HG02885 (cell line): ENCODE results near the gene SLC16A8.

Experiments used
- ATAC-seq: cut with Tn5 transposase; IDR thresholded peaks from one replicate; pipeline ENCODE4 v1.9.1; 2021; ENCODE audit warnings: mild to moderate bottlenecking; ENCODE audit not compliant: unreplicated experiment, poor library complexity

Gene SLC16A8

DNA sequence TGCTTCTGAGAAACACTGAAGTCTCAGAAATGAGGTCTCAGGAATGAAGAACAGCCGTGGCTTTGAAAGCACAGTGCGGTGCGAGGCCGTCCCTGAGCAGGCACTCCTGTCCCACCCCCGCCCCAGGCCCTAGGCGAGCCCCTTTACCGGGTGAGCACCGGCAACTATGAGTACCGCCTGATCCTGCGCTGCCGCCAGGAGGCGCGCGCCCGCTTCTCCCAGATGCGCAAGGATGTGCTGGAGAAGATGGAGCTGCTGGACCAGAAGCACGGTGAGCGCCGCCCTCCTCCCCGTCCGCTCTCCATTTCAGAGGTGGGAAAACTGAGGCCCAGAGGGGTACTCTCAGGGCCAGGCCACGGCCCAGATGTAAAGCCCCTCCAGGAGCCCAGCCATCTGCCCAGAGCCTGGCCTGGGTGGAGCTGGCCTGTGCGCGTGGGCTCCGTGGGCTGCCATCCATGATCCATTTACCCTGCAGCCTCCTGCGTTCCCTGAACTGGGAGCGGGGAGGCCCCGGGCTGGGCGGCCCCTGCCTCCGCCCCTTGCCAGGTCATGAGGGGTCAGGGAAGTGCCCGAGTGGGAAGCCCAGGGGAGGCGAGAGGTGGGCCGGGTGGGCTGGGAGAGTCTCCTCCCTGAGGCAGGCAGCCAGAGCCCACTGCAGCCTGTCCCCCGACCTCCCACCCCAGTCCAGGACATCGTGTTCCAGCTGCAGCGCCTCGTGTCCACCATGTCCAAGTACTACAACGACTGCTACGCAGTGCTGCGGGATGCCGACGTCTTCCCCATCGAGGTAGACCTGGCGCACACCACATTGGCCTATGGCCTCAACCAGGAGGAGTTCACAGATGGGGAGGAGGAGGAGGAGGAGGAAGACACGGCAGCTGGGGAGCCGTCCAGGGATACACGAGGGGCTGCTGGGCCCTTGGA, 9.5 kb downstream of the SLC16A8 start:
- ATAC-seq = no peak

DNA sequence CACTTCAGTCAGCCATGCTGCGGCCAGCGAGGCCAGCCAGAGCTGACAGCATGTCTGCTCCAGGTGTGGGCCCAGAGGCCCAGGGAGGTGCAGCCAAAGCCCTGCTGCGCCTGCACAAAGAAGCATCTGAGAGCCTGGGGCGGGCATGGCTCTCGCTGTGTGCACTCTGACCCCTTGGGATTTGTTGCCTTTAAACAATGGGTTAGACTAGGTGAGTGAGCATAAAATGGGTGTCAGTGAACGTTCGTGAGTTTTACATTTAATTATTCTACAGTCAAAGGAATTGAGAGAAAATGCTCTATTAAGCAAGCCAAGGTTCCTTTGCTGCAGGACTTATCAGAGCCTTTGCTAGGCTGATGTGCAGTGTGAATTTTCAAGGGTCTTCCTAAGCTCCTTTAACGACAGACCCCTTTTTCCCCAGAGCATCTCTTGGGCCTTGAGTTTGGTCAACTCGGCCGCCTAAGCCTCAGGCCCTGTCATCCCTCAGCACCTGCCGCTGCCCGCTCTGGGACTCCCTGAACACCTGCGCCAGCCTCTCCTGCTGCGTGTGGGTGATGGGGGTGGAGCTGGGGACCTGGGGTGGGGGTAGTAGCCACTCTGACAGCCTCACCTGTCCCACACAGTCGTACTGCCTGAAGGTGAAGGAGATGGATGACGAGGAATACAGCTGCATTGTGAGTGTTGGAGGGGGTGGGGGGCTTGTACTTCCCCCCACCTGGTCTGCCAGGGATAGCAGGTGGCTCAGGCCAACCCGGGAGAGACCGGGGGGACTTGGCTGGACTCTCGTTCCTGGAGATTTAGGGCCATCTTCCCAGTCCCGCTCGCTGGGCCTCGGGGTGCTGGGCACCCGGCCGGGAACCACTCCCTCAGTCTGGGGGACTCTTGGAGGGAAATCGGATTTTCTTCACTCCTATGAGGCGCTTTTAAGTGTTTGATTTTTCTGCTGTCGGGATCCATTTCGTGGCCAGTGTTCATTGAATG, 10.5 kb downstream of the SLC16A8 start:
- ATAC-seq = no peak

DNA sequence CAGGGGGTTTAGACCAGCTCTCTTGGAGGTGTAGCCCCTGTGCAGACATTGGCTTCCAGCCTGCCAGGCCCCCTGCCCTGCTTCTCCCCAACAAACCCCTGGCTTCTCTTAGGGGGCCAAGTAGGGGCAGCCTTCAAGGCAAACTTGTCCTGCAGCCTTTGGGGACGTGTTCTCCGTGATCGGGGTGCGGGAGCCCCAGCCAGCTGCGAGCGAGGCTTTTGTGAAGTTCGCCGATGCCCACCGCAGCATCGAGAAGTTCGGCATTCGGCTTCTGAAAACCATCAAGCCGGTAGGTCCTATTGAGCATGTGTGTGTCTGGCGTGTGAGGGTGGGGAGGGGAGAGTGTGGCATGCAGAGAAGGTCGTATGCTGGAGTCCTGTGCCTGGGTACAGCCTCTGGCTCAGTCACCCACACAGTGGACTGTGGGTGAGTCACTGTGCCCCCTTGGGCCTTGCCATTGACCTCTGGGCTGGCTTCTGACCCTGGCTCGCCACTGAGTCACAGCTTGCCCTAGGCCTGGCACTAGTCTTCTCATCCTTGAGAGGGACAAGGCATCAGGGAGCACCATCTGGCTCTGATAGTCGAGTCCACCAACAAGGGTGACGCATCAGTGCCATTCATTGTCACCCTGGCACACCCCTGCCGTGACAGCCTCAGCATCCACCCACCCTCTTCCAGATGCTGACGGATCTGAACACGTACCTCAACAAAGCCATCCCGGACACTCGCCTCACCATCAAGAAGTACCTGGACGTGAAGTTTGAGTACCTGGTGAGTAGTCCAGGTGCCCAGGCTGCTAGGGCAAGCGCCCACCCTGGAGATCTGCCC, 11.4 kb downstream of the SLC16A8 start:
- ATAC-seq = no peak

DNA sequence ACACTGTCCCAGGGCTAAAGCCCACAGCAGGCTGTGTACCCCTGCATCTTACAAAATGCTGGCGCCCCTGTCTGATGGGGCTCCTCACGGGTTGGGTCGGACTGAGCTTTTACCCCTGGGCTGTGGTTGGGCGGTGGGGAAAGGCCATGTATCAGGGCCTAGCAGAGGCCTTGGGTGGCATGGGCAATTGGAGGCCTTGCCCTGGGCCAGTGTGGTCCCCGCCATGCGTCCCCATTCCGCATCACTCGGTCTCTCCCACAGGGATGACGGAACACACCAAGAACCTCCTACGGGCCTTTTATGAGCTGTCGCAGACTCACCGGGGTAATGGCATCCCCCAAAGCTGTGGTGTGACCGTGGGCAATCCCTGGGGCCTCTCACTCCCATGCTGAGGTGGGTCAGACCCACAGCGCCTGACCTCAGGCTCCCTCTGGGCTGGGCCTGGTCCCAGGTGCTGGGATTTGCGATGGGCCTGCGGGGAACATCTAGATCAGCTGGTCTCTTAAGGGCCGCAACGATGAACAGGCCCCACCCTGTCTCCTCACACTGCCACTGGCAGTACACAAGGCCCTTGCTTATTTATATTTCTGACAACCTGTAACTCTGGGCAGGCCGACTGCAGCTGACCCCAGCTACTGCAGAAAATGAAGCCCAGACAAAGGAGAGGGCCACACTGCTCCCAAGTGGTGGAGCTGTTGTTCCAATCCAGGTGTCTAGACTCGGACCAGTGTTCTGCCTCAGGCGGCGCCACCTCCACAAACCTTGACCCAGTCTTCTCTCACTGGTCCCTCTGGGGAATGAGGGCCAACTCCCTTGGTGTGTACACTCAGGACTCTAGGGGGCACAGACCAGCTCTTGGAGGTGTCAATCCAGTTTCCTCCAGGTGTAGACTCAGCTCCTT, 12.3 kb downstream of the SLC16A8 start:
- no peak for ATAC-seq

DNA sequence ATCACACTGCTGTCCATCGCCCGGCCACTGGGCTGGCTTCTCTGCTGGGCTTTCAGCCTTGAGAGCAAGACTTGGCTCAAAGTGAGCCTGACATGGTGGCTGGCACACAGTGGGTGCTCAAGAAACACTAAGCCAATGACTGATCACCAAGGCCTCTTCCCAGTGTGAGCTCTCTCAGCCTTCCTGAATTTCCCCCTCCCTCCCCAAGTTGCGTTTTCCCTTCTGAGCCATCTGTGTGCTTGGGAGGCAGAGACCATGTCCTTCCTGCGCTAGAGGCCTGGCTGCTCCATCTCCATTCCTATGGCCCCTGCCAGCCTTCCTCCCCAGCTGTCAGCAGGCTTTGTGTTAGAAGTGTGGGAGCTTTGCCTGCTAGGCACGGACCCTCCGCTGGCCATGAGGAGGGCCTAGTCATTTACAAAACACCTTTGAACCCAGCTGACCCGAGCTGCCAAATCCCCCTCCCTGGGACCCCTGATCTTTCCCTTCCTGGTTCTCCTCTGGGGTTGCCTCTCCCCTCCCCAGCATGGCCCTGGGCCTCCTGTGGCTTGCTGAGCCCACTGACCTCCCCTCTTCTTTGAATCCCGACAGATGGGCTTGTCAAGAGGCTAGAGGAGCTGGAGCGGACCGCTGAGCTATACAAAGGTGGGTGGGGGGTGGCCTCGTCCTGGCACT, 13.6 kb downstream of the SLC16A8 start:
- no peak for ATAC-seq

DNA sequence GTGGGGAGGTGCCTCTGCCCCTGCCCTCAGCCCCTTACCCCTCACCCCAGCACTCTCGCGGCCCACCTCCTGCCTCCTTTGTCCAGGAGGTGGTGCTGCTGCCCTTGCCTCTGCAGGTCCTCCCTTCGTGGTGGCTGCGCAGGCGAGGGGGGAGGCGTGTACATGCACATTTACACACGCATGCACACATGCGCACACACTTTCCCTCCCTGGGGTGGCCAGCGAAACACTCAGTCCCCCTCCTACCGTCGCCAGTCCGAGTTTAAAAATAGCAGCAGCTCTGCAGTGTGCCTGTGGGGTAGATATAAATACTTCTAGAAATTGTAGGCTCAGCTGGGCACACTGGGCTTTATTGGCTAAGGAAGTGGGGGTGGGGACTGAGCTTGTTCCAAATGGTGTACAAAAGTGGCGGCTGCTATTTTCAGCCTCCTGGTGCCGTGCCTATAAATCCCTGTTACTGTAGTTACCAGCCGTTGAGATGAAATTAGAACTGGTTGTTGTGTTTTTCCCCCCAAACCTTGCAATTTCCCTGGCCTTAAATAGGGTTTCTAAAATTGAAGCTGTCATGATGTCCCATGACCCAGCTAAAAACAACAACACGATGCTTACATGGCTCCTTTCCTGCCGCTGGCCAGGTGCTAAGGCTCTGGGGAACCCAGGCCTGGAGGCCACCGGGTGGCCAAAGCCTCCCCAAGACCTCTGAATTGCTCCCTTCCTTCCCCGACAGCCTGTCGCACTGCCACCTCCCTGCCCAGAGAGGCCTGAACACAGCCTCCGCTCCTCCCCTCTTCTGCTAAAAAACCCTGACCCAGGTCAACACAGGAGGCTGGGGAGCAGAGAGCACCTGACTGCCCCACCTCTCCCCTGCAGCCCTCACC, 14.4 kb downstream of the SLC16A8 start:
- no peak for ATAC-seq

DNA sequence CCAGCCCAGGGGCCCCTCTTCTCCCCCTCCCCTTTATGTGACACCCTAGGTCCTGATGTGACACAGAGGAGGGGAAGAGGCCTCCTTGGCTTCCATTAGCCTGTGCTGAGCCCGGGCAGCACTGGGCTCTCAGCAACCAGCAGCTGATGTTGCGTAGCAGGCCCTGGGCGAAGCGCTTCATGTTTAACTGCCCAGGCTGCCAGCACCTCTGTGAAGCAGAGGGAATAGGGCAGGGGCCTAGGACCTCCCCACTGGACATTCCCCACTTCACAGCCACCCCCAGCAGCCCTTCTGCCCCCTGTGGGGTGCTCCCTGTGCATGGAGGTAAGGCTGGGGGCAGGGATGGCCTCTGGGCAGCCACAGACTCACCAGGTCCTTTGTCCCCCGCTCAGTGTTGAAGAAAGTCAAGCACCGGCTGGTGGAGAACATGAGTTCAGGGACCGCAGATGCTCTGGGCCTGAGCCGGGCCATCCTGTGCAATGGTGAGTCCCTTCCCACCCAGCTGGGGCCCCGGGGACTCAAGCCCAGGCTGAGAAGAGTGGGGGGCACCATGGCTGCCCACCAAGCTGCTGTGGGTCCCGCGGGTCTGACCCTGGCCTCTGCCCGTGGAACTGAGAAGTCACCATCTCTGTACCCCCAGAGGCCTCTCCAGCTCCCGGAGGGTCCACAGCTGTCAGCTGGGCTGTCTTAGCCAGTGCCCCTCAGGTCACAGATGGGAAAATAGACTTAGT, 15.2 kb downstream of the SLC16A8 start:
- no peak for ATAC-seq

DNA sequence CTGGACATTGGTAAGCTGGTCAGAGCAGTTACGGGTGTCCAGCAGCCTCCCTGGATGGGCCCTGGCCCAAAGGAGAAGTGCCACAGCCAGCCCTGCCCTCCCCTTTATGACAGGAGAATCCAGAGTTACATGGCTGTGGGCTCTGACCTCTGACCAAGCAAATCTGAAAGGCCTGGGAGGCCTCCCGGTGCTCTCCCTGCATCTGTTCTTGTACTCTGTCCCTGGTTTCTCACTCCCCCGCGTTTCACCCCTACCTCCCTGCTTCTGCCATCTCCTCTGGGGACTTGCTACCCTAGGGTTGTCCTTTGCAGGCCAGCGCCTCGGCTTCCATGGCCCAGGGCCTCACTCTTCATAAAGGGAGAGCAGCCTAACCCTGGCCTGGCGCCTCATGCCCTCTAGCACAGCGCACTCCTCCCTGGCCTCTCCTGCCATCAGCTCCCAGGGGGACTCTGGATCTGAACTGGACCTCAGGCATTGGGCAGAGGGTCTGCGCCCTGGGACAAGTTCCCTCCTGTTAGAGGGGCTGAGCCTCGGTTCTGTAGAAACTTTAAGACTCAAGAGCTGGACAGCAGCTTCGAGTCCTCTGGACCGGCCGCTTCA, 16.1 kb downstream of the SLC16A8 start:
- ATAC-seq = no peak

DNA sequence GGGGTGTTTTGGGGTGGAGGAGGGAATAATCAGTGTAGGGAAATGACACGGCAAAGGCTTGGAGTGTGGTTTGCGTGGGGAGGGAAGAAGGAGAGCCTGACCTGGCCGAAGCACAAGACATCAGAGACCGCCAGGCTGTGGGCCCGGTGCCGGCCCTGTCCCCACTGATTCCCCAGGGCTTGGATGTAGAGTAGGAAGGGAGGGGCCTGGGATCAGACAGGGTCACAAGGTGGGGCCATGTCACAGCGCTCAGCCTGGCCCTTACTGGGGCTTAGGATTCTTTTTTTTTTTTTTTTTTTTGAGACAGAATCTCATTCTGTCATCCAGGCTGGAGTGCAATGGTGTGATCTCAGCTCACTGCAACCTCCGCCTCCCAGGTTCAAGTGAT, 17.0 kb downstream of the SLC16A8 start:
- no peak for ATAC-seq

DNA sequence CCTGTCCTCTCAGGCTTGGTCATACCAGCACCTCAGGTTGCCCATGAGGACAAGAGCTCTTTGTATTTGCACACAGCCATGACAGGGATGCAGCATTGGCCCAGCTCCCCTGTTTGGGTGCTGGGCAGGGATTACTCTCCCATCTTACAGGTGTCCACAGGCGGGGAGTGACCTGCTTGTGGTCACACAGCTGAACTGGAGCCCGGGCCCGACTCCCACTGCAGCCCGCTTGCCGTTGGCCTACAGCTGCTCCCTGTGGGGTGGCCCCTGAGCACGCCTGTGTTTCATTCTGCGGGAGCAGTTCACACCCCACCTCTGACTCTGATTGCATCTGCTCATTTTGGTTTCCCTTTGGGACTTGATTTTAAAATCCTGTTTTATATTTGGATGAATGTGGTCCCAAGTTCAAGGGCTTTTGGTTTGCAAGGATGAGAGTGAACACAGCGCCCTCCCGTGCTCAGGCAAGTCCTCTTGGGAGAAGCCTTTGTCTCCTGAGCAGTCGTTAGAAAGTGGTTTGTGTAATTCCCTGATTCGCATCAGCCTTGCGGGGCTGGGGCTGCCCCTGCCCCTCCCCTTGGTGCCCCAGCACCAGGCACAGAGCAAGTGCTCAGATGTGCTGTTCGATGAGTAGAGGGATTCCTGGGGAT, 17.5 kb downstream of the SLC16A8 start:
- ATAC-seq = no peak

DNA sequence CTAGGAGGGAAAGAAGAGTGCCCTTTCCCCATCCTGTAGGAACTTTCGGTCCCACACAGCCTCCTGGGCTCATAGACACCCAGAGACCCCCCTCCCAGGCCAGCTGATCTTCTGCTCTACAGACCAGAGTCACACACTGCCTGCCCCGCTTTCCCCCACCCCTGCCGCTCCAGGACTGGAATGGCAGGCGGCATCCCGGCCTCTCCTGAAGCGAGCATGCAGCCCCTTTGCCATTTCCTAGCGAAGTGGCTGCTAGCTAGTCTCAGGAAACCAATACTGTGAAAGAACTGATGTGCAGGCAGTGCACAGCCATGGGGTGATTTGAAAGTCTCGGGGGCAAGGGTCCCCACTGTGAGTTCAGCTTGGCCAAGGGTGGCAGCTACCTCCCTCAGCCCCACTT, 18.4 kb downstream of the SLC16A8 start:
- ATAC-seq = no peak

DNA sequence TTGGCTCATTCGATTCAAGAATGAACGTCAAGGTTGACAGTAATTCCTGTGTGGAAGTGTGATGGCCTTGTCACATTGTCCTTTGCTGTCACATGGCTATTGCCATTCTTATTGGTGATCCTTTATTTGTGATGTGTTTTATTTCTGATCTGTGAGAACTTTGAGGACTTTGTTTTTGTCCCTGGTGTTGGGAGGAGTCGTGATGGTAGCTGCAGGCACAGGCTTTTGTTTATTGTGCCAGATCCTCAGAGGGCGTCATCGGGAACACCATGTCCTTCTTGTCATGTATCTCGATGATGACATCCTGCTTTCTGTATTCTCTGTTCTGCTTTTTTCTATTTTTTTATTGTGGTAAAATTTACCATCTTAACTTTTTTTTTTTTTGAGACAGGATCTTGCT, 21.2 kb downstream of the SLC16A8 start:
- no peak for ATAC-seq

DNA sequence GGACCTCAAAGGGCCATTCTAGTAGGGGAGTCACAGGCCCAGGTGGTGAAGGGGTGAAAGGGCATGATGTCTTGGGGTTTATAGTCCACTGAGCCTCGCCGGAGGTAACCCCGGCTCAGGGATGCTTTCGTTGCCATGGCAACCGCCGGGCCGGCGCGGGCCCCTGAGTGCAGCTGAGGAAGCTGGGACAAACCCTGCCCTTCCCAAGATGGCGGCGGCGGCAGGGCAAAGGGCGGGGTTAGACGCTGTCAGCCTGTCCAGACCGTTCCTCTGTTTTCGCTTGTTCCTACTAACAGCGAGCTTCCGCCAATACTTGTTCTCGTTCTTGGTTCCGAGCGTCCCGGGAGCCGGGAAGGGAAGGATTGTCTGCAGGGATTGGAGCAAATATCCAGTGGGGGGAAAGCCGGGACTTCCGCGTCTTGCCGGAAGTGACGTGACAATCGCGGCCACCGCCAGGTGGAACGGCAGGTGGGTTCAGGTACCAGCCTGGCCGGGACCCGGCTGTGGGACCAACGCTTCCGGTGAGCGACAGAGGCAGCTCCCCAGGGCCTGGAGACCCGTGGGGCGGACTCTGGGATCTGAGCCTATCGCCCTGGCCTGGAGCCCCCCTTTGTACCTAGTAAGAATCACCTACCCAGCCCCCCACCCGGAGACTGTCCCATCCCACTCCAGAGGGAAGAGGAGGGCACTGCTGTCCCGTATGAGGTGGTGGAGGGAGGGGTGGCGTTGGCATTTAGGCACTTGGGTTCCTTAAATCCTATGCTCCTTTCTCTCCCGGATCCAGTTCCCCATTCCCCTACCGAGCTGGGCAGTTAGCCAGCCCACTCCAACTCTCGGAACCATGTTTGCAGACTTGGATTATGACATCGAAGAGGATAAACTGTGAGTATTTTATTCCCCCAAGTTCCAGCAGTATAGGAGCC, 26.8 kb downstream of the SLC16A8 start, which contains the start of gene PICK1:
Gene PICK1, plus strand, starts transcription at position 436 of the 923 bp plus-strand sequence. Its CDS starts 406 bp downstream, at position 842.
- ATAC-seq = peak; percentile 60

DNA sequence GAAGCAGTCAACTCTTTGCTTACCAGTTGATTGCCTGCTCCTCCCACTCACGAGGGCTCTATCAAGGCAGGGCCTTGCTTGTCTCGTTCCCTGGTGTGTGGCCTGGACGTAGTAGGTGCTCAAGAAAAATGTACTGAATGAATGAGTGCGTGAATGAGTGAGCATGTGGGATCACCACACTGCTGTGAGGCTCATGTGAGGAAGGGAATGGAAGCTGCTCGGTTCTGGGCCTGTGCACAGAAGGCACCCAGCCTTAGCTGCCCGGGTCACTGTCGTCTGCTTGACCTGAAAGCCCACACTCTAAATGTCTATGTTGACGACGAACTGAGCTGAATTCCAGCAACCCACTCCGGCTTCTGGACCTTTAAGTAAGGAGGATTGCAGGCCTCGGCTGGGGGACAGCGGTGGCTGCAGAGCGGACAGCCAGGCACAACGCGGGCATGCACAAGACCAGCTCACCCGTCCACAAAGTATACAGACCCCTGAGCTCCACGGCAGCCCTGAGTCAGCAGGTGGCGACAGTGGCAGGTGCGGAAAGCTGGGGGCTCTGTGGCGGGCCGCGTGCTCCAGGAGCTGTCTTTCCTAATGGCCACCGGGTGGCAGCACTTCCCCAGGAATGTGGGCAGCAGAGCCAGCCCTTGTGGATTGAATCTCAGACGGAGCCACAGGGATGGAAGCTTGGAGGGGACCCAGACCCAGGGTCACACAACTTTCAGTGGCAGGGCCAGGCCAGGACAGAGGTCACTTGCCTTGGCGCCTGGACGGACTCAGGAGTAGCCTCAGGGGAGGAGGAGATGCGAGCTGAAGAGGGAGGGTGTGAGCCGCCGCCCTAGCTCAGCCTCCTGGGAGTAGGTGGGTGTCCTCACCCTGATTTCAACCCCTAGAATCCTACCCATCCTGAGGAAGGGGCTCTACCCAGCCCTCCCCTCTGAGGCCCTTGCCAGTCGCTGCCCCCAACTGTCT, 31.8 kb downstream of the SLC16A8 start:
- peak; percentile 47 for ATAC-seq
